Ramos (cell line): ENCODE data around the gene AKAP13.

Source experiments
- in situ Hi-C: fragments of 300-500 bp; cut with MboI; formaldehyde crosslinking; loops from one replicate; pipeline ENCODE4 v1.14.3; 2022; ENCODE audit warnings: low sequenced_read_pairs; ENCODE audit not compliant: unreplicated experiment

The AKAP13 gene

DNA sequence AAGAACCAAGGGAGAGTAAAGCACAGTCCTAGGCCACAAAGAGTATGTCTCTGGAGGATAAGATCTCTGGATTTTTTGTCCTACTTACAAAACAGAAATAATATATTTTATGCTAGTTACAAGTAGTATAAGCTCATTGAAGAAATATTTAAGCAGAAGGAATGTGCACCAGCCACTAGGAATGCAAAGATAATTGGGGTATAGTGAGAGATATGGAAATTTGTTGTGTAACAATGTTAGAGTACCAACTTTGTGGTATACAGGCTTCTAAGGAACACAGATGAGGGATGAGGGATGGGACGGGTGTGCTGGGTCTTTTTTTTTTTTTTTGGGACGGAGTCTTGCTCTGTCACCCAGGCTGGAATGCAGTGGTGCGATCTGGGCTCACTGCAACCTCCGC, 26.5 kb downstream of the AKAP13 start:
- in situ Hi-C loops, result no loop called here

DNA sequence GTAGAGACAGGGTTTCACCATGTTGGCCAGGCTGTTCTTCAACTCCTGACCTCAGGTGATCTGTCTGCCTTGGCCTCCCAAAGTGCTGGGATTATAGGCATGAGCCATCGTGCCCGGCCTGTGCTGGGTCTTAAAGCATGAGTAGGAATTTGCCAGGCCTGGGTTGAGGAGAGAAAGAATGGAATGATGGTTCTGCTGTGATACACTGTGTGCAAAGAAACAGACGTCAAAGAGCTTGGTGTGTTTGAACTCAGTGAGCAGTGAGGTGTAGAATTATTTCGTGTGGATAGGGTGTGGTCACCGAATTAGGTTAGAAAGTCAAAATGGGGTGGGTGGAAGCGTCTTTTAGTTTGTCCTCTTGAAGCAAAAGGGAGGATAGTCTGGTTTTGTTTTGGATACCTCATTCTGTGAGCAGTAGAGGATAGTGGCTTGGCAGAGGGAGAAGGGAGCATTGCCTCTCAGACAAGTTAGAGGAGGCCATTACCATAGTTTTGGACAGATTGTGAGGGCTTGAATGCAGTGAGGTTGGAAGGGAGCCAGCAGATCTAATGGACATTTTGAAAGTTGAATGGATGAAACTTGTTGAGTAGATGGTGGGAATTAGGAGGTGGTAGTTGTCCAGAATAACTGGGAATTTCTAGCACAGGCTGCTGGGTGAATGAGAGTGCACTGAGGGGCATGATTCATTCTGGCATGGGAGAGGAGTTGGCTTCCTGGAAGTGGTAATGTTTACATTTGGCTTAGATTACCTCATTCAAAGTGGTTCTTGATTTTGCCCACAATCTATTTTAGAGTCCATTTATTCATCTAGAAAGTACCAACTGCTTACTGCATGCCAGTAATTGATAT, 27.2 kb downstream of the AKAP13 start:
- in situ Hi-C loops, result no loop called here

DNA sequence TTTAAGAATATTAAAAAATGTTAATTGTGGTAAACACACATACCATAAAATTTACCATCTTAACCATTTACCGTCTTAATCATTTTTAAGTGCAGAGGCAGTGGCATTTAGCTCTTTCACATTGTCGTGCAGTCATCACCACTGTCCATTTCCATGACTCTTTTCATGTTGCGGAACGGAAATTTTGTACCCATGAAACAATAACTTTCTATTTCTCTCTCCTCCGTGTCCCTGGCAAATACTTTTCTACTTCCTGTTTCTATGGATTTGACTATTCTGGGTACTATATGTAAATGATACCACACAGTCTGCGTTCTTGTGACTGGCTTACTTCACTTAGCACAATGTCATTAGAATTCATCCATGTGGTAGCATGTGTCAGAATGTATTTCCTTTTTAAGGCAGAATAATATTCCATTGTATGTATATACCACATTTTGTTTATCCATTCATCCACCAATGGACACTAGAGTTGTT, 27.9 kb downstream of the AKAP13 start:
- in situ Hi-C loops, result no loop called here

DNA sequence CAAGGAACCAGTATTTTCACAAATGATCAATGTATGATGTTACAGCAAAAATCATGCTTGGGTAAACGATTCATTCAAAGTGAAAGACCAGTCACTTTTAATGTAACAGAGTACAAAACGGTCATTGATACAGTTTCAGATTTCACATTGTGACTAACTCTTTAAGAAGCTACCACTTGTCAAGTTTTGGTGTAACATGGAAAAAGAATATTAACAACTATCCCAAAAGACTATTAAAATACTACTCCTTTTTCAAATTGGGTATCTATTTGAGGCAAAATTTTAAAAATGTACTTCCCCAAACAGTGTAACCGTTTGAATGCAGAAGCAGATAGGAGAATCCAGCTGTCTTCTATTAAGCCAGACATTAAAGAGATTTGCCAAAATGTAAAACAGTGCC, 31.7 kb downstream of the AKAP13 start:
- in situ Hi-C loops, result no loop called here

DNA sequence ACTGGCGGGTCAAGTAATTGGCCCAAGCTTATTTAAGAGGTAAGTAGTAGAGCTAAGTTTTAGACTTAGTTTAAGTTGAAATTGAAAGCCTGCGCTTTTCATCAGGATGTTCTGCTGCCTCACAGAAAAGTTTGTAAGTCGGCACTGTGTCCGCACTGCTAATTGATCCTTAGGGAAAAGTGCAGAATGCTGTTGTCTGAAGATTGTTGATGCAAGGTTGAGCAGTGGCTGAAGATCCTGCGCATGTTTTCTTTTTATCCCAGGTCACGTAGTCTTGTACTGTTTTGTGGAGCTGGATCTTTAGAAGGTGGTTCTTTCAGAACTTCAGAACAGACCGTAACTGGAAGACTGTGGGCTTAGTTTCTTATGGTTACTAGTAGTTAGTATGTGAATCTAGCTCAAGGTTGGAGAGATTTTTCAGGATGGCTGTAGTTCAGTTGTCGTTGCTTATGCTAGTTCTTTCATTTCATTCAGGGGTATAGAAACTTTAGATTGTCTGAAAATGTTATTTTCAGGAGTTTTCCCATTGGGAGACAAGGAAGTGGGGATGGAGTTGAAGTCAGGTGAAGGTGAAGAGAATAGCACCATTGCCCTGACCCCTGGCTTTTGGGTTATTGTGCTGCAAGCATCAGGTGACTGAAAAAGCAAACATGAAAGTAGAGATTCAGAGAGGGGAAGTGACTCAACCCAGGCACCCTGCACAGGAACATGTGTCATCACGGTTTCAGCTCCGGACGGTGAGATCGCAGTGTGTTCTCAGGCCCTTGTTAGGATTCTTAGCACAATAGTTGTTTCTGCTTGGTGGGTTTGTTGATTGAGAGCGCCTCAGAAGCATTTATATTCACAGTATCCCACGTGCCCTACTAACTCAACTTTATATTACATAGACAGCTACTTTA, 32.8 kb downstream of the AKAP13 start:
- in situ Hi-C loops, result no loop called here

DNA sequence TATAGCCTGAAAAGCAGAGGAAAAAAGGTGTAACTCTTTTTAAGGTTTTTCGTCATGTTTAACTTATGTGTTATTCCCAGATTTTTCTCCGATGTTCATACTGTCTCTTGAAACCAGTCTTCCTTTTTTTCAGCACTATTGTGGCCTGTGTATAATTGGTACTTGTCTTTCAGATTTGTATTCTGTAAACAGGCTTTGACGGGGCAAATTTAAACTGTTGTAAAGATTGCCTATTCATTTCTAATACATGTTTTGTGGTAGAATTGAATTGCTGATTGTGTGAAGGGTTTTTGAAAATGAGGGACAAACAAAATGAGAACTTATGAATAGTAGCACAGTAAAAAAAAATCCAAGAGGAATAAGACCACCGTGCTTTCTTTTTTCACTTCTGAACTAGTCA, 33.6 kb downstream of the AKAP13 start:
- in situ Hi-C loops, result no loop called here

DNA sequence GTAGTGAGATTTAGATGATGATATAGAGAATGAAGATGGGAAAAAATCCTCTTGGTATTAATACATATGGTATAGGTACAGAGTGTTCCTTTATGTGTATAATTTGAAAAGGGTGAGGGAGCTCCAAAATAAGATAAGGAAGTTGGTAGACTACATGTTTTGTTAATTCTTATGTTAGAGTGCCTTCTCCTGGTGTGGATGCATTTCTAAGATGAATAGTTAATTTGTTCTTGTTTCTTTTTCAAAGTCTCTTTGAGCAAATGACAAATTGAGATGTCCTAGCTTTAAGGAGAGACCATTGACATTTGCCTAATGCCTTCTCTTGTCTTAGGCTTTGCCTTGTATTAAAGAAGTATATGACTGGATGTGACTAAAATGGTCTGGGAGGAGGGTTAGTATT, 34.1 kb downstream of the AKAP13 start:
- in situ Hi-C loops, result no loop called here

DNA sequence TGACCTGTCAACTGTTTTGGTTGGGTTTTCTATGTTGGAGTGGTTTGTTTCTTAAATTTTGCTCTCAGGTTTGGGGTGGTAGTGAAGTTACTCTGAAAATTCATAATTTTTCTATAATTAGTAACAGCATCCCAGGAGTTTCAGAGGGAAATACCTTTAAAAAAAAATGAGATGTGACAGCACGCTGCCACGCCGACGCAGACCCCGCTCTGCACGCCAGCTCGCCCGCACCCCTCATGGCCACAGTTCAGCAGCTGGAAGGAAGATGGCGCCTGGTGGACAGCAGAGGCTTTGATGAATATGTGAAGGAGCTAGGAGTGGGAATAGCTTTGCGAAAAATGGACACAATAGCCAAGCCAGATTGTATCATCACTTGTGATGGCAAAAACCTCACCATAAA, 34.6 kb downstream of the AKAP13 start:
- in situ Hi-C loops, result no loop called here

DNA sequence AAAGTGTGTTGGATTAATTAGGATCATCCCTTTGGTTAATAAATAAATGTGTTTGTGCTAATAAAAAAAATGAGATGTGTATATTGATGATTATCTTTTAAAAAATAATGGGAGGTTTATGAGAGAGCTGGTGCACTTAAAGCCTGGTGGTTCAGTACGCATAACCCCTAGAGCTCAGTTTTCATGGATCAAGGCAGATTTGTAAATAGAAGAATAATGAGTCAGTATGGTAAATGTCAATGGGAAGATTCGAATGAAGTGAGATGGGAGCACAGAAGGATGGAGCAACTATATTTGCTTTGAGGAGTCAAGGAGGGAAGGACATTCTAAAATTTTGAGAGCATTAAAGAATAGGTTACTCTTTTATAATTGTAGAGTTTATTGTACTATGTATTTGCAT, 35.4 kb downstream of the AKAP13 start:
- in situ Hi-C loops, result no loop called here

DNA sequence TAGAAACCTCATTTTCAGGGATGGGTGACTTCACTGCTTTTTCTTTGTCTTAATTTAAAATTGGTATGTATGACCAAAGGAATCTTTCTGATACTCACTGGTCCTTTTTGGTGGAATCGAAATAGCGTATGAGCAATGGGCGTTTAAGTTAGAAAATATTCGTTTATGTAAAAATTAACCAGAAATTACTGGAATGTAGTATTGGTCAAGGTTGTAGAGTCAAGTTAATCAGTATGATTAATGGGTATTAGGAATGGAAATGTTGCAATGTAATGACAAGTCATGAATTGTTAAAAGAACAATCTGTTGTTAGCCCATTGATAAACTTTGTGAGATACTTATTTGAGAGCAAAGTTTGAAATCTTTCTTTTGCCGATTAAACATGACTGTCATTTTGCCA, 36.9 kb downstream of the AKAP13 start:
- in situ Hi-C loops, result no loop called here

DNA sequence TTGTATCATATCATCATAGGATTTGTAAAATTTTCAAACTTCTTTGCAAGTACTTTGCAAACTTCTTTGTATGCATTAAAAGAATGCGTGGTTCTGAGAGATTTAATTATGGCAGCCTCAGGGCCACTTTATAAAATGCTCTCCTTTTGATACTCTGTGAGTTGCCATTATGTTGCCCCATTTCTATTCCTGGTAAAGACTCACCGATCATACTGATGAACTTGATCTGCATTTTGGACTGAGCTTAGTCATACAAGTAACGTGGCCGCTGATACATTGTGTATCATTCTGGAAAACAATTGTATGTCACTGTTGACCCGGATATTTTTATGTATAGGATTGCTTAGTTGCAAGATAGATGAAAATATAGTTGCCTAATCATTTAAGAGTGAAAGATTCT, 38.8 kb downstream of the AKAP13 start:
- in situ Hi-C loops, result no loop called here

DNA sequence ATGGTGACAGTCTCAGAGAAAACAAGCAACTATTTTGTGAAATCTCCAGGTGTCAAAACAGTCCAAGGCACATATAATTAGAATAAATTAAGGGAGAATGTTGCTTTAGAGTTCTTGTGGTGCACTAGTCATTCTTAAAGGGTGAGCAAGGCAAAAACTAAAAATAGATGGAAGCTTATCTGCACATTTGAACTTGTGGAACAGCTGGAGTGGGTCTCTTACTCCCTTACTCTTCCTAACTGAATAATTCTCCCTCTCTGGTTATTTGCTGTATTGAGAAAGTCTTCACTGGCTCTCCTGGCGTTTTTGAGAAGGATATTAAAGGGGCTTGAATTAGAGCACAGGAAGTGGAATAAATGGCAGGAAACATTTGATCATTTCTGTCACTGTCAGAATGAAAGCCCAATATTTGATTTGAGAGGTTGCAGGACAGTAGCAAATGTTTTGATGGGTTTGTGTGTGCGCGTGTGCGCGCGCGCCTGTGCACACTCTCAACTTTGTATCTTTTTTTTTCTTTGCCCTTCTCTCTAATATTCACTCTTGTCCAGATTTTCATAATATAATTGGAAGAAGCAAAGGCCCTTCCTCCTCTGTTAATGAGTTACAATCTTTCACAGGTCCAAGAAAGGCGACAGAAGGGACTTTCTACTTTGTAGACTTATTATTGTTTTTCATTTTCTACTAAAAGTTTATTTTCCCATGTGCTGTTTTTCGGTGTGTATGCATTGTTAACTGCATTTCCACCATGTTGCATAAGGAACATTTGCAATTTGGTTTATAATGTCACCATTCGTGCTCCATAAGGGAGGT, 40.9 kb downstream of the AKAP13 start:
- in situ Hi-C loops, result no loop called here

DNA sequence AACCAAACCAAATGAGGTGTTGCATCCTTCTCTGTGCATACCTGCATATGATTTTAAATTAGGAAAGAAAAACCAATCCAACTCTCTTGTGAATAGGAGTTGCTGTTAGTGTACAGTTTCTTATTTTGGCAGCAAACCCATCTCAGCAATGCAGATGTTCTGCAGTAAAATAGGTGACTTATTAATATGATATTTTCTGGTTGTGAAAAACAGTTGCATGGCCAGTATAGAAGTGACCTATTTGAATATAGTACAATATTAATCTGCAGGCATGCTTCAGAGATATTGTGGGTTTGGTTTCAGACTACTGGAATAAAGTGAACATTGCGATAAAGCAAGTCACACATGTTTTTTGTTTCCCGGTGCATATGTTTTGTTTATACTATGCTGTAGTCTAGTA, 42.2 kb downstream of the AKAP13 start:
- in situ Hi-C loops, result no loop called here

DNA sequence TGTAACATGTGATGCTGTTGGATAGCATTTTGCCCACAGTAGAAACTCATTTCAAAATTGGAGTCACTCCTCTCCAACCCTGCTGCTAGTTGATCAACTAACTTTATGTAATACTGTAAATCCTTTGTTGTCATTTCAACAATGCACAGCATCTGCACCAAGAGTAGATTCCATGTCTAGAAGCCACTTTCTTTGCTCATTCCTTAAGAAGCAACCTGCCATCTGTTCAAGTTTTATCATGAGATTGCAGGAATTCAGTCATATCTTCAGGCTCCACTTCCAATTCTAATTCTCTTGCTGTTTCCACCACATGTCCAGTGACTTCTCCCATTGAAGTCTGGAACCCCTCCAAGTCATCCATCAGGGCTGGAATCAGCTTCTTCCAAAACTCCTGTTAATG, 42.9 kb downstream of the AKAP13 start:
- in situ Hi-C loops, result no loop called here

DNA sequence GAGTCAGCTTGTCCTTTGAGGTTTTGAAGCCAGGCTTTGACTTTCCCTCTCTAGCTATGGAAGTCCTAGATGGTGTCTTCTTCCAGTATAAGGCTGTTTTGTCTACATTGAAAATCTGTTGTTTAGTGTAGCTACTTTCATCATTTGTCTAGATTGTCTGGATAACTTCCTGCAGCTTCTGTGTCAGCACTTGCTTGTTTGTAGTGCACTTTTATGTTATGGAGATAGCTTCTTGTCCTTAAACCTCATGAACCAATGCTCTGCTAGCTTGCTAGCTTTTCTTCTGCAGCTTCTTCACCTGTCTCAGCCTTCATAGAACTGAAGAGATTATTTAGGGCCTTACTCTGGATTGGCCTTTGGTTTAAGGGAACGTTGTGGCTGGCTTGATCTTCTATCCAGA, 43.8 kb downstream of the AKAP13 start:
- in situ Hi-C loops, result no loop called here

DNA sequence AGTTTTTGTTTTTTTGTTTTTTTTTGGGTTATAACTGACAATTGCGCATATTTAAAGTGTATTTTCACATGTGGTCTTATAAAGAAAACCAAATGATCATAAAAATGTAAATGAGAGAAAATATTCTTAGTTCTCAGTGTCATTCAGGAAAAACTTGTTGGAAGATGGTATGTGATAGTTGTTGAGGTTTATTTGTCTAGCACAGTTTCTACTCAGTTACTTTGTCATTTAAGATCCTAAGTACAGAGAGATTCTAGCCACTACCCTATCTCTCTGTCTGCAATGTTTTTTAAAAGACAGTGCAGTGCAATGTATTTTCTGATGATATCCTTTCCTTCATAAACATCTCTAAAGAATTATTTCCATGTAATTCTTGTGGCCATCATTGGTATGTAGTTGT, 46.1 kb downstream of the AKAP13 start:
- in situ Hi-C loops, result no loop called here

DNA sequence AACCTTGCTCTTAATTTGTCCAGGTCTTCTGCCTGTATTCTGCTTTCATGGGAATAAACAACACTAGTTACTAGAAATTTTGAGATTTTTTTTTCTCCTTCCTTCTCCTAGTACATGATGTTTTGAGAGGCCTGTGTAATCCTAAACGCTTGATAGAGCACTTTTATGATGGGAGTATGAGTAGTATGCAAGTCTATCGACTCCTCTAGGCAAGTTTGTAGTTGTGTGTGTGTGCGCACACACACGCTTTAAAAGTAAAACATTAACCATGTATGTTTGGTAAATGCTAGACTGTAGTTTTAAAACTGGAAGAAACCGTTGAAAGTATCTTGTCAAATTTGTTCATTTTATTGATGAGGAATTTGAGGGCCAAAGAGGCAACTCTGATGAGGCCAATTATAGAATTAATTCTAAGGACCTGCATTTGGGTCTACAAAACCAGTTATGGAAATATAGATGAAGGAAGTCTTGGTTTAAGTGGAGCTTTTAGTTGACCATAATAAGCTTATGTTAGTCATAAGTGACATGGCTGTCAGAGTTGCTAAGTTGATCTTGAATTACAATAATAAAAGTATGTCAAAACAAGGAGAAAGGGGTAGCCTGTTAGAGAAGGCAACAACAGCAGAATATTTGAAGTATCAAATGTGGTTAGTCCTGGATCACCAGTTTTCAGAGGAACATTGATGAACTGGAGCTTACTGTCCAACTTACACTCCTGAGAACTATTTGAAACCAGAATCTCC, 47.1 kb downstream of the AKAP13 start:
- in situ Hi-C loops, result no loop called here

DNA sequence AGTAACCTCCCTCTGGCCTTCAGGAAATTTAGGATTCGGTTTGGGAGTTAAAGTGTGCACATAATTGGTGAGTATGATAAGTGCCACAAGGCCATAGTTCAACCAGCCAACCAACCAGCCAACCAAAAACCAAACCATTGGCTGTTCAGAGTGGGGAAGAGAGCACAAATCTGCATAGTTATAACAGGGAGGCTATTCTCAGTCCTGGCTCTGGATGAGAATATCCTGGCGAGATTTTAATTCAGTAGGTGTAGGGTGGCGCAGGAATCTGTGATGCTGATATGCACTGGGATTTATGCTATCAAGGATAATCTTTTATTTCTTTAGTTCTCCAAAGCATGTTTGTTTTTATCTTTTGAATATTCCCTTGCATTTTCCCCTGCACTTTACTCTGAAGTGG, 49.1 kb downstream of the AKAP13 start:
- in situ Hi-C loops, result no loop called here

DNA sequence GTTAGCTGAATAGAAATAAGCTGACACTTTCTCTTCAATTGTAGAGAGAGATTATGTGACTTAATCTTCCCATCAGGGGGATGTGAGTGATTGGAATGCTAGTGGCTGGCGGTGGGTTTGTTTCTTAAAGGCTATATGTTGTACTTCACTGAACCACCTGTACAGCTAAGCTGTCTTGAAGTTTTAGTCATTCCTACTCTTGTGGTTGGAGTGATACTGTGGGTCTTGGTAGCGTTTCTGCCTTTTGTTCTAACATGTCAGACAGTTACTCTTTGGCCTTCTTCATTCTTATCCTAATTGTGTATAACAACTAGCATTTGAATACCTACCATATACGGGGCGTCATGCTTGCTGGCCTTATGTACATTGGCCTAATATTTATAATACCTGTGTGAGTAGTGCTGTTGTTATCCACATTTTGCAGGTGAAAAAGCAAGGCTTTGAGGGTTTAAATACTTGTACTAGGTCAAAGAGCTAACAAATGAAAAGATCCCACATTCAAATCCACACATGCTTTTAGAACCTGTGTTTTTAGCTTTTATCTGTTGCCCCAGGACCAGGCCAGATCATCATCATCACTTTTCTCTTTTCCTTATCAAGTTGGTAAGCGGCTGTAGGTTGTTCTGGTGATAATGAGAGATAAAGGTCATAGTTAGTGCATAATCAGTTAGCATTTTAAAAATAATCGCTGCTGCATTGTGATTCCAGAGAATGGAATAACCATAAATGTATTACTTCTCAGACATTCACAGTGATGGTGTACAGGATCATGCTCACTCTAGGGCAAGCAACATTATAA, 50.2 kb downstream of the AKAP13 start:
- in situ Hi-C loops, result no loop called here
